GM19372 (cell line): Measurements from ENCODE around the gene KIRREL2.

Experiments
- ATAC-seq: cut with Tn5 transposase; IDR thresholded peaks from one replicate; pipeline ENCODE4 v1.9.1; 2021; ENCODE audit warnings: mild to moderate bottlenecking, low read depth, moderate library complexity; ENCODE audit not compliant: unreplicated experiment

KIRREL2 gene

DNA sequence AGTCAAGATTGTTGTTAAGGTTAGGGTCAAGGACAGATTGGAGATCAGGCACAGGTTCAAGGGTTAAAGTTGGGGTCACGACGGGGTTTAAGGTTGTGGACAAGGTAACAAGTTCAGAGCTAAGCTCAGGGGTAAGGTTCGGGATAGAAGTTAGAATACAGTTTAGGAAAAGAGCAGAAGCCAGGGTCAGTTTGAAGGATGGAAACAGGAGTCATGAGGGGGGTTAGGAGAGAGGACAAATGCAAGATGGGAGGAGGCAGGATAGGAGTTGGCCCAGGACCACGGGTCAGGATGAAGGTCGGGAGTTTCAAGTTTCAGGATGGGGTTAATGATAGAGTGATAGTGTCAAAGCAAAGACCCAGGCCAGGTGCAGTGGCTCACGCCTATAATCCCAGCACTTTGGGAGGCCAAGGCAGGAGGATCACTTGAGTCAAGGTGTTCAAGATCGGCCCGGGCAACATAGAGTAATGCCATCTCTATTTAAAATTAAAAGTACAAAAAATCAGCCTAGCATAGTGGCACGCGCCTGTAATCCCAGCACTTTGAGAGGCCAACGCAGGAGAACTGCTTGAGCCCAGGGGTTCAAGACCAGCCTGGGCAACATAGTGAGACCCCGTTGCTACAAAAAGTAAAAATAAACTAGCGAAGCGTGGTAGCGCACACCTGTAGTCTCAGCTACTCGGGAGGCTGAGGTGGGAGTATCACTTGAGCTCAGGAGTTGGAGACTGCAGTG, 12.1 kb upstream of the KIRREL2 start:
- no peak for ATAC-seq

DNA sequence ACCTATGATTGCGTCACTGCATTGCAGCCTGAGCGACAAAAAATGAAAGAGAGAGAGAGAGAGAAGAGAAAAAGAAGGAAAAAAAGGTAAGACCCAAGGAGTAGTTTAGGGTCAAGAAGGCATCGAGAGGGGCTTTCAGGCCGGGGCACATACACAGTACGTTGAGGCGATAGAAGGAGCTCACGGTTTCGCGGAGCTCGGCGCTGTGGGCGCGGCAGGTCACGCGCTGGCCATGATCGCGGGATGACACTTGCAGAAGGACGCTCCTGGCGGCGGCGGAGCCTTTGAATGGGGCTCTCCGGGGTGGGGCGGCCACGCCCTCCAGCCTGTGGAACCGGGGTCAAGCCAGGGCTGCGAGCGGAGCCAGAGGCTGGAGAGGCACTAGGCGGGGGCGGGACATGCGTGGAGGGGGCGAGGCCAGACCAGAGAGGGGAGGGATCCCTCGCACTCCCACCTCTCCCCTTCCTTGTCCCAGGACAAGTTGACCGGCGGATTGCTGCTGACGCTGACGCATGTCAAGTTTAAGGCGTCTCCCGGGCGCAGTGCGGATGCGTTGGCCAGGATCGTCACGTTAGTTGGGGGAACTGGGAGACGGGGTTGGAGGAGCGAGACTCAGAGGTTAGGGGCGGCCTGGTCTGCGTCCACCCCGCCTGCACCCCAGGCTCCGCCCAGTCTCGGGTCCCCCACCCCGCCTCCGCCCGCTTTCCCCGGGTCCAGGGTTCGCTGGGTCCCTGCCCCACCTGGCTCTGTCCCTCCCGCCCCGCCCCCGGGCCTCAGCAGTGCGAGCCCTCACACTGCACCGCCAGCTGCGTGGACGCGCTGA, 11.3 kb upstream of the KIRREL2 start:
- ATAC-seq: no peak

DNA sequence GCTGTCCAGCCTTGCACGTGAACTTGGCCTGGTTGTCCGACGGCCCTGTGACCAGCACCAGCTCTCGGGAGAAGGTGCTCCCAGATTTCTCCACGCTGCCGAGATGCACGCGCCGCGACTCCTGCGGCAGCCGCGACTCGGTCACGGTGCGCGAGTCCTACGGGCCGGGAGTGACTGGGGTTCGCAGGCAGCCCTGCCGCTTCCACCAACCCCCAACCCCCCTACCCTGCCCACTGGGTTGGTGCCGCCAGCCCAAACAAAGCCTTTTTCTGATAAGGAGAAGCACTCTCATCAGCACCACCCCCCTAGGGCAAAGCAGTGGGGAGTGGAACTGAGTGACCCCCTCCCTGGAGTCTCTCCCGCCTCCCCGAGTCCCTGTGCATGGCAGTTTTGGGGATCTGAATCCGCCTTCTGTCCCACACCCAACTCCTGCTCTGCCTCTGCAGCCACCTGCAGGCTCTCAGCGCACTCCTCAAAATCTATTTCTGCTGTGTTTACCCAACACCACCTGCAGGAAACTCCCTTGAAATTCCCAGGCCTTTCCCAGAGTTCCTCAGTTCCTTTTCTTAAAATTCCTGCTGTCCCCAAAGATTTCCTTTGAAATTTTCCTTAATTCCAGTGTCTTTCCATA, 10.6 kb upstream of the KIRREL2 start:
- ATAC-seq: no peak

DNA sequence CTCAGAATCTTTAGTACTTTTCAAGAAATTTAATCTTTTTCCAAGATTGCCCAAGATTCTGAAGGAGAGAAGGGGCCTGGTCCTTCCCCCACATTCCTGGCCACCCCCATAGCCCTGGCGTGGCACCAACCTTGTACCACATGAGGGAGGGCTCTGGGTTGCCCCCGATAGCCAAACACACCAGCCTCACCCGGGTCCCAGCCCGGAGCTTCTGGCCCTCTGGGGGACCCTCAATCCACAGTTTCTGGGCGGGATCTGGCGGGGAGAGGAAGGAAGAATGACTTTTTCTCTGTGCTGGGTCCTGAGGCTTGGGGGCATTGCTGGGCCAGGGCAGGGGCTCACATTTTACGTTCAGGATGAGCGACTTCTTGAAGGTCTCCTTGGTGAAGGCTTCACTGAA, 8.8 kb upstream of the KIRREL2 start:
- ATAC-seq: no peak

- ATAC-seq: no peak
Observed at GRCh38 chr19:35848486-35848885, 8.2 kb upstream of the KIRREL2 start.

- no peak for ATAC-seq
Observed at GRCh38 chr19:35848919-35849505, 7.7 kb upstream of the KIRREL2 start.

GRCh38 chr19:35851213-35852028, 5.3 kb upstream of the KIRREL2 start:
- no peak for ATAC-seq

- ATAC-seq: no peak
Observed at GRCh38 chr19:35852029-35852780, 4.5 kb upstream of the KIRREL2 start, which contains the start of gene NPHS1. Gene NPHS1 (minus strand): TSS chr19:35852504. CDS start chr19:35851837, 667 bp downstream.

DNA sequence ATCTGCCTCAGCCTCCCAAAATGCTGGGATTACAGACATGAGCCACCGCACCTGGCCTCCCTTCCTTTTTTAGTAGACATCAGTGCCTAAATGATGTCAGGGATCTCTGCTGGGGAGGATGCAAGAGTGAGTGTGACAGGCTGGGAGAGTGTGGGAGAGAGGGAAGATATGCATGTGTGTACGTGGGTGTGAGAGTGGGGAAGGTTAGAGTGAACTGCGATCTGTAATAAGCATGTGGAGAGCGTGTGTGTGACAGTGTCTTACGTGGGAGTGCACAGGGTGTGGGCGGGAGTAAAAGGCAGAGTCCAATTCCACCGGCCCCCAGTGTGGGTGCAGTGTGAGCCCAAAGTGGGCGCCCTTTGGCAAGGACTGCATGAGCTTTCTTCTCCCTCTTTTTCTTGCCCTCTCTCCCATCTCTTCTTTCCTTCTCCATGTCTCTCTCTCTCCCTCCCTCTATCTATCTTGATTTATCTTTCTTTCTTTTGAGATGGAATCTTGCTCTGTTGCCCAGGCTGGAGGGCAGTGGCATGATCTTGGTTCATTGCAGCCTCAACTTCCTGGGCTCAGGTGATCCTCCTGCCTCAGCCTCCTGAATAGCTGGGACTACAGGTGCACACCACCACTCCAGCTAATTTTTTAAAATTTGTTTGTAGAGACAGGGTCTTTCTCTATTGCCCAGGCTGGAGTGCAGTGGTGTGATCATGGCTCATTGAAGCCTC, 3.5 kb upstream of the KIRREL2 start:
- ATAC-seq: no peak

DNA sequence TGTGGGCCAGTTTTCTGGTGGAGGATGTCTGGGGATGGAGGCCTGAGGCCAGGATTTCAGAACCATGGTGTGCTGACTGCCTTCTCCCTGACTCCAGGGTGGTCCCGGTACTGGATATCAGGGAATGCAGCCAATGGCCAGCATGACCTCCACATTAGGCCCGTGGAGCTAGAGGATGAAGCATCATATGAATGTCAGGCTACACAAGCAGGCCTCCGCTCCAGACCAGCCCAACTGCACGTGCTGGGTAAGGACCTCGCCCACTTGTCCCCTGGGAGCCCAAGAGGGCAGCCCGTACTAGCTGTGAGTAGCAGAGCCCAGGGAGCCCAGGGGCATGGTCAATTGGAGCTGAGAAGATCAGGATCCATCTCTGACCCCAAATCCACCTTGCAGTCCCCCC, 1.6 kb downstream of the KIRREL2 start:
- no peak for ATAC-seq

GRCh38 chr19:35859414-35859813, 2.7 kb downstream of the KIRREL2 start:
- ATAC-seq: no peak

- ATAC-seq: no peak
Observed at GRCh38 chr19:35860436-35860817, 3.7 kb downstream of the KIRREL2 start.

- ATAC-seq: no peak
Observed at GRCh38 chr19:35860818-35861639, 4.3 kb downstream of the KIRREL2 start.

DNA sequence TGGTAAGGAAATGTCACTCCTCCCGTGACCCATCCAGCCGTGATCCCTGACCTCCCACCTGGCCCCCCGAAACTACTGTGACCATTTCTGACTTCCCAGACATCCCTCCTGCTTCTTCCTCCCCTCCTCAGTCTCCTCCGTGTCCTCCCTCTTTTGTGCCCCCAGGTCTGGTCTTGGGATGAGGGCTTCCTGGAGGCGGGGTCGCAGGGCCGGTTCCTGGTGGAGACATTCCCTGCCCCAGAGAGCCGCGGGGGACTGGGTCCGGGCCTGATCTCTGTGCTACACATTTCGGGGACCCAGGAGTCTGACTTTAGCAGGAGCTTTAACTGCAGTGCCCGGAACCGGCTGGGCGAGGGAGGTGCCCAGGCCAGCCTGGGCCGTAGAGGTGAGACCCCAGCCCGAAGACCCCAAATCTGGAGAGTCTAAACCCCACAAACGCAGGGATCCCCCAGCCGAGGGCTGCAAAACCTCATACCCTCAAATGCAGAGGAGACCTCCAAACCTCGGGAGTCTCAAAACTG, 5.0 kb downstream of the KIRREL2 start:
- no peak for ATAC-seq

DNA sequence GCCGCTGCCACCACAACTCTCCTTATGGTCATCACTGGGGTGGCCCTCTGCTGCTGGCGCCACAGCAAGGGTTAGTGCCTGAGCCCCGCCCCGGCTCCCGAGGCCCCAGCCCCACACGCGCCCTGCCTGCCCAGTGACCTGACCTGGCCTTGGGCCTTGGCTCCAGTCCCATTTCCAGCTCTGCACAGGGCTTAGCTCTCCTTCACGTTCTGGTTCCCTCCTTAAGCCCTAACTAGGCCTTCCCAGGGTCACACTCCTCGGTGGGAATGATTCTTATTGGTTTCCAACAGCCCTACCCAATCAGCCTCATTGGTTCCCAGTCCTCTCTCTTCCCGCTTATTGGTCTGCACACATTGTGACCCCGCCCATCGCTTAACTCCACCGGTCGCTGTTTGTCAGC, 5.8 kb downstream of the KIRREL2 start:
- ATAC-seq: no peak

DNA sequence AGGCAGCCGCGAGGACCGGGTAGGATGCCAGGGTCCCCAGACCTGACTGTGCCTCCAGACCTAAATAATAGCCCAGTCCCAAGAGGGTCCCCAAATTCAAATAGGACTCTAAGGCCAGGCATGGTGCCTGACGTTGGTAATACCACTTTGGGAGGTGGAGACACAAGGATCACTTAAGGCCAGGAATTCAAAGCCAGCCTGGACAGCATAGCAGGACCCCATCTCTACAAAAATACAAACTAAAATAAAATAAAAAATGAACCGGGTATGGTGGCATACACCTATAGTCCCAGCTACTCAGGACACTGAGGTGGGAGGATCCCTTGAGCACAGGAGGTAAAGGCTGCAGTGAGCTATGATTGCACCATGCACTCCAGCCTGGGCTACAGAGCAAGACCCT, 6.3 kb downstream of the KIRREL2 start:
- no peak for ATAC-seq

- no peak for ATAC-seq
Observed at GRCh38 chr19:35868172-35868822, 11.6 kb downstream of the KIRREL2 start, which contains the start of gene APLP1. Gene APLP1 (plus strand): TSS chr19:35868574. CDS start chr19:35868637, 63 bp downstream.
